Dermis microvascular lymphatic vessel endothelial cell (primary cell): ENCODE results near the gene PLA2G6. TPM values are rescaled to one million over a fixed set of nuclear protein-coding genes. Genes with fewer than 3 reads are reported as not detected.
A peak's percentile ranks its signal among the peaks of the same experiment; 100 is the strongest.

Source experiments
- DNase-seq, 2 donors: peaks; one replicate each; pipeline versions ENCODE4 v3.0.0 to v3.0.0-alpha.2; 2010; ENCODE audit warnings: low read depth in 2 of 2
- total RNA-seq: library from RNA; depleted of rRNA; stranded (reverse); fragments of >200 nt; gene quantifications from 2 replicates; pipeline ENCODE4 v1.2.1, GENCODE V29; 2014

The PLA2G6 gene
- total RNA-seq, 1 donor from 2014 or later: 1.5 TPM

GRCh38 chr22:38214302-38215056, 32.8 kb upstream of the PLA2G6 start:
- DNase-seq: no peak

DNA sequence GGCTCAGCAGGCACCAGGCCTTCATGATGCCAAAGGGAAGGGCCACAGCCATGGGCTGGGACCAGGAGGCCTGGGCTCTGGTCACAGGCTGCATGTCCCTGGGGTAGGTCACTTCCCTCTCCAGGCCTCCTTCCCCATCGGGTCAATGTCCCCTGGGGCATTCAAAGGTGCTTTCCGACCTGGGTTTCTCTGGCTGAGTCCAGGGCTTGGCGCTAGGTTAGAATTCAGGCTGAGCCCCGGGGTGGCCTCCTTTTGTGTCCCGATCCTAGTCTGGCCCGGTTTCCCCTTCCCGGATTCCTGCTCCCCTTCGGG, 32.3 kb upstream of the PLA2G6 start:
- no peak for DNase-seq

GRCh38 chr22:38213319-38213989, 31.8 kb upstream of the PLA2G6 start:
- no peak for DNase-seq

- DNase-seq: no peak
These were observed 30.8 kb upstream of the PLA2G6 start for GRCh38 chr22:38212442-38212841.

DNA sequence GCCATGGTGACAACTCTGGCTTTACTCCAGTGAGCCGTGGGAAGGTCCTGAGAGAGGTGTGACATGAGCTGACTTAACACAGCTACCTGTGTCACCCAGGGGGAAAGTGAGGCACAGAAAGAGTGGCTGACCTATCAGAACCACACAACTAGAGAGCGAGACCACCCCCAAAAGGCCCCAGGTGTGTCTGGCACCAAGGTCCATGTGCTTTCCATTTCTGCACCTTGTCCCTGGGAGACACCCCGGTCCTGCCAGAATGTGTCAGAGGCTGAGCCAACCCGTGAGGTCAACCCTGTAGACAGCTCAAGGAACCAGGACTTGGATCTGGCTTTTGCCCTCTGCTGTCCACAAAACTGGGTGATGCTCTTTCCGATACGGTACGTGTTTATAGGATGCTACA, 29.9 kb upstream of the PLA2G6 start:
- no peak for DNase-seq

- no peak for DNase-seq
These were observed 26.9 kb upstream of the PLA2G6 start for GRCh38 chr22:38208551-38208968.

DNA sequence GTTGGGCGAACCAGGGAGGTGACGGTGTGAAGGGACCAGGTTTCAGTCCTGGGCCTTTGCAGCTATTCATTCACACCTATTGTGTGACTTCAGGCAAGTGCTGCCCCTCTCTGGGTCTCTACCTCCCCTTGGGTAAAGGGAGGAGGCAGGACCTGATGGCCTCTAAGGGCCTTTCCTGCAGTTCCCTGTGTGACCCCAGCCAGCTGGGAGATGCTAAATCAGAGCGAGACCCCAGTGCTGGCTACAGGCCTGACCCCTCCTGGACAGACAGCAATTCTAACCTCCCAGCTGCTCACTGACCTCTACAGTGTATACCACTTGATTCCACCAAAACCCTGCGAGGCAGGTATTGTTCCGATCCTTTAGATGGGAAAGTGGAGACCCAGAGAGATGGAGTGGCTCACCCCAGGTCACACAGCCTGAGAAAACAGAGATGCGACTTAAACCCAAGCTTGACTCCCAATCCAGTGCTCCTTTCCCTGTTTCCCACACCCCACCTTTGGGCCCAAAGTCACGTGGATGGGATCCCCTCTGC, 26.3 kb upstream of the PLA2G6 start:
- DNase-seq: no peak

DNA sequence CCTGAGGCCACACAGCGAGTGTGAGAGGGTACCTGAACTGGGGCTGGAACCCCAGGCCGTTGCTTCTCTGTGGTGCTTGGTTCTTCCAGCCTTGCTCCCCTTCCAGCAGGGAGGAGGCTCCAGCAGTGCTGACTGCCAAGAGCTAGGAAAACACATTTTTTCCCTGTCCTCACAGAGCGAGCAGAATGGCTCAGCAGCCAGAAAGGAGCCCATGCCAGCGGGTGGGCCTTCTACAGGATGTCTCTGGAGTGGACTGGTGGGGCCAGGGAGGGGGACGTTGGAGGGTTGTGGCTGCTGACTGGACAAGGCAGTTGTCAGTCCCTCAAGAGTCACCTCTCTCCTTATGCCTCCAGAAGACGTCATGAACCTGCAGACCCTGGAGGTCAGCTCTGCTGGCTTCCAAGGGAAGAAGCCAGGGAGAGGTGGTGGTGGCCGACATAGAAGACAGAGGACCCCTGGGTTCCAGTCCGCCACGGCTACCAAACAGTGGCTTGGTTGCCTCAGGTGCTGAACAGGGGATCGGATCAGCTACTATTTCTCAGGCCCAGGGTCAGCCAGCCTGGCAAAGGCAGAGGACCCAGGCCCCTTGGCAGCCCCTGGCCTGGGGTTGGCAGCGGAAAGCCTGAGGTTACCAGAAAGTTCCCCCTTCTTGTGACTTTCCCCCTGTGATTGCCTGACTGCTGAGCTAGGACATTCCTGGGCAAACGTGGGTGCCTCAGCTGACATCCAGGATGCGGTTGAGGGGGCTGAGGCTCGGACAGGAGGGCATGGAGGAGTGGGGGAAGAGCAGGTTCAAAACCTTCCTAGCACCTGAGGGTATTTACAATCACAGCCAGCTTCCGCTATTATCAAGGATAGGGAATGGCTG, 23.9 kb upstream of the PLA2G6 start:
- DNase-seq: peak in 1 of 2 donors; percentile 49

GRCh38 chr22:38204784-38205183, 23.2 kb upstream of the PLA2G6 start:
- DNase-seq: no peak

DNA sequence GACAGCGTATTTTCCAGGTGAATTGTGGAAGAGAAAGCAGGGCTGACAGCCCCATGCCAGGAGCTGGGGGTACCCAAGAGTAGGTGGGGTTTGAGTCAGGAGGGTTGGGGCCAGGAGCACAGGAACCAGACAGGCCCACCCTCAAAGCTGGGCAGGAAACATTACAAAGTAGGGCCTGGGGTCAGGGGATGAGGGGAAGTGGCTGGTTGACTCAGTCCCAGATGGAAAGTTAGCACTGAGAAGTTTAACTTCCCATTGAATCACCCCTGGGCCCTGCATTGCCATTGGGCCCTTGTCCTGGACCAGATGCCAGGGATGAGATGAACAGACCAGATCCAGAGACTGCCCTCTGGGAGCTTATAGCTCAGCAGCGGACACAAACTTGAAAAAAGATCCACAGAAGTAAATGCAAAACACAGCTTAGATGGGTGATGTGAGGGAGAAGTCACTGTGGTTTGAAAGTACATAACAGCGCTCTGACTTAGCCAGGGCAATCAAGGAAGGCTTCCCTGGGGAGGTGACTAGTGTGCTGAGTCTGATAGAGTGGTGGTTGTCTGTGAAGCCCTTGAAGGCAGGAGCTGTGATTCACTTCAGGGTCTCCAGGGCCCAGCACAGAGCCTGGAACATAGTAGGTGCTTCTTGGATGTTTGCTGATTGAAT, 22.4 kb upstream of the PLA2G6 start:
- DNase-seq: peak; percentile 82 to 94

DNA sequence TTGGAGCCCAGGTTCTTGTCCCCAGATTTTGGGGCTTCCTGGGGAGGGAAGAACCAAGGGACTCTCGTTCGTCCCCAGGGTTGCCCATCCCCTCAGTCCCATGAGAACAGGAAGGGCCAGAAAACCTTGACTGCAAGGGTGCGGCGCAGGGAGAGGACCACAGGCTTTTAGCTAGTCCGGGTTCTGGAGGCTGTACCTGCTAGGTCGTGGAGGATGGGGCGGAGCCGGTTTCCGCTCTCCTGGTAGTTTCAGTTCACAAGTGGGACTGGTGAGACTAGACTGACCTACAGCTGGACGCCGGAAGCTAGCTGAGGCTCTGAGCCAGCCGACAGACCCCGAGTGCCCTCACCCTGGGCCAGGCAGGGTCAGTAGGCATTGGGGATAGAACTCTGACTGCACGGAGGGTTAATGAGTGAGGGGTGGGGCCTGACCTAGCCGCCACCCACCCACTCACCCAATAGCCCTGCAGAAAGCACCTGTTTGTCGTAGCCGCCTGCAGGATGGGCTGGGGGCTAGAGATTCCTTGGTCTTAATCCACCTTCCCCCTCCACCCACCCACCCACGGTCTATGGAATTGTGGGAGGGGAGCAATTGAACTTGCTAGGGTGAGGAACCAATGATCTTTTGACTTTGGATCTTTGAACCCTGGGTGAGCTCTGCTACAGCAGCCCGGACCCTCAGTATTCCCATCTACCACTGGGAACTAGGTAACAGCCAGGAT, 21.6 kb upstream of the PLA2G6 start:
- peak; percentile 59 to 75 for DNase-seq

GRCh38 chr22:38202437-38203089, 20.9 kb upstream of the PLA2G6 start:
- peak; percentile 78 to 95 for DNase-seq

DNA sequence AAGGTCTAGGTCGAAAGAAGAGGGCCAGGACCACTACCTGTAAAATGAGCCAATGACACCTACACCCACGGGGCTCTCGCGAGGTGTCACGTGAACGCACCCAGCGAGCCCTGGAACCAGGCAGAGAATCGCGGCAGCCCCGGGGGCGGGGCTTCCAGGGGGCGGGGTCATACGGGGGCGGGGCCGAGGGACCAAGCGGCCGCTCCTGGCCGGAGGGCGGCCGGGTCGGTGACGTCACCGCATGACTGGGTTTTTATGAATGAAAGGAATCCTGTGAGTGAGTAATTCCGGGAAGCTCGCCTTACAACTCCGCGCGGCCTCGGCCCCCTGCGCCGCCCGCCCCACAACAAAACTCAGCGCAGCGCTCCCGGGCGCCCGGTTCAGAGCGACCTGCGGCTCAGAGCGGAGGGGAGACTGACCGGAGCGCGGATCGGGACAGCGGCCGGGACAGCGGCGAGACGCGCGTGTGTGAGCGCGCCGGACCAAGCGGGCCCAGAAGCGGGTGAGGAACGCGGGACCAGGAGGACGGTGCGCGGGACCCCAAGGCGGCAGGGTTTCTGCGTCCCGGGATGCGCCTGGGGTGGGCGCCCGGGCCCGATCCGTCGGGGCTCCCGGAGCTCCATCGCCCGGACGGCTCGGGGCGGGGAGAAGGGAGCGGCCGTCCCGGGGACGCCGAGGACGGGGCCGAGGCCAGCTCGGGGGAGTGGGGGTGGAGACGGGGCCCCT, 20.2 kb upstream of the PLA2G6 start, which contains the start of gene MAFF:
MAFF (plus strand) TSS at position 284 of the 726 bp plus-strand sequence. CDS start 11,860 bp downstream, outside the sequence.
- peak; percentile 93 to 98 for DNase-seq

DNA sequence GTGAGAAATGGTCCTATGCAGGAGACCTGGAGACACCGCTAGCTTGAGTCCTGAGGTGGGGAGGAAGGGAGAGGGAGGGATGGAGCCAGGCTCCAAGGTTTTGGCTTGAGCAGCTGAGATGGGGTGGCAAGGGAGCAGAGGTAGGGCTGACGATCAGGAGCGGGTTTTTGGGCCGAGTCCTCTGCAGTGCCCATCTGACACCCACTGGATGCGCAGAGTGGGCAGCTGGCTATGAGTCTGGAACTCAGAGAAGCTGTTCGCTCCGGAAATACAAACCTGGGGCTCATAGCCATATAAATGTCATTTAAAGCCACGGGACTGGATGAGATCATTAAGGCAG, 19.7 kb upstream of the PLA2G6 start:
- no peak for DNase-seq

- DNase-seq: no peak
These were observed 18.4 kb upstream of the PLA2G6 start for GRCh38 chr22:38199826-38200559.

DNA sequence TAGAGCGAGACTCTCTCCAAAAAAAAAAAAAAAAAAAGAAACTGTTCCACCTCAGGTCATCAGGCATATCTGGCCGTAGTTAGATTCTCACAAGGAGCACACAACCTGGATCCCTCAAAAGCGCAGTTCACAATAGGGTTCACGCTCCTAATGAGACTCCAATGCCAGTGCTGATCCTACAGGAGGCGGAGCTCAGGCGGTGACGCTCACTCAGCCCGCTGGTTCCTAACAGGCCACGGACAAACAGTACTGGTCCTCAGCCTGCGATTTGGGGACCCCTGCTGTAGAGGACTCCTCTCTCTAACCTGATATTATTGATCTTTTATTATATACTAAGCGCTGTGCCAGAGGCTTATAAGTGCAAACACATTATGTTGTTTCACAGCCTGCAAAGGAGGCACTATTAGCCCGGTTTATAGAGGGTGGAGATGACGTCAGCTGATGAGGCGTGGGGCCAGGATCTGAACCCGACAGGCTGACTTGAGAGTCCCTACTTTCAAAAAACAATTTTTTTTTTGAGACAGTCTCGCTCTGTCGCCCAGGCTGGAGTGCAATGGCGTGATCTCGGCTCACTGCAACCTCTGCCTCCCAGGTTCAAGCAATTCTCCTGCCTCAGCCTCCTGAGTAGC, 15.3 kb upstream of the PLA2G6 start:
- no peak for DNase-seq

DNA sequence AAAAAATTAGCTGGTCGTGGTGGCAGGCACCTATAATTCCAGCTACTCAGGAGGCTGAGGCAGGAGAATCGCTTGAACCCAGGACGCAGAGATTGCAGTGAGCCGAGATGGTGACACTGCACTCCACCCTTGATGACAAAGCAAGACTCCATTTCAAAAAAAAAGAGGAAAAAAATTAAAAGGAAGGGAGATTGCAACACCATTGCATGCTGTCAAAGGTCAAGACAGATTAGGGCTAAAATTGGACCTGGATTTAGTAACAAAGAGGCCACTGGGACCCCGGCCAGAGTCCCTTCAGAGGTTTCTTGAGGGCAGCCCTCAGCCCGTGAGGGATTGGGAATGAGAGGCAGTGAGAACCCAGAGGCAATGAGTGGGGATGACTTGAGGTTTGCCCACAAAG, 11.9 kb upstream of the PLA2G6 start:
- DNase-seq: no peak

DNA sequence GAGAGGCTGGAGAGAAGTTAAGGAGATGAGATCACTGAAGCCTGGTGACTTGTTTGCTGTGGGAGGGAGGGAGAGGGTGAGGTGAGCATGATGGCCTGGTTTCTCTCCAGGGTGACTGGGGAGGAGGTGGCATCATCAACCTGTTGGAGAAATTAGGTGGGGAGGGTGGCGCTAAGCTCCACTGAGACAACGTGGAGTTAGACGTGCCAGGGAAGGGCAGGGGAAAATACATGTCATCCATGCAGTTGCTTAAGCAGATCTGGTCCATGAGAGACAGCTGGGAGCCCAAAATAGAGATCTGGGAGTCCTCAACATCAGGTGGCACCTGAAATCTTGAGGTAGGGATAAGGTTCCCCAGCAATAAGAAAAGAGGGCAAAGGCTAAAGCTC, 10.8 kb upstream of the PLA2G6 start:
- DNase-seq: no peak
